ENCODE measurements around the gene RNF157.

RNF157 gene

DNA sequence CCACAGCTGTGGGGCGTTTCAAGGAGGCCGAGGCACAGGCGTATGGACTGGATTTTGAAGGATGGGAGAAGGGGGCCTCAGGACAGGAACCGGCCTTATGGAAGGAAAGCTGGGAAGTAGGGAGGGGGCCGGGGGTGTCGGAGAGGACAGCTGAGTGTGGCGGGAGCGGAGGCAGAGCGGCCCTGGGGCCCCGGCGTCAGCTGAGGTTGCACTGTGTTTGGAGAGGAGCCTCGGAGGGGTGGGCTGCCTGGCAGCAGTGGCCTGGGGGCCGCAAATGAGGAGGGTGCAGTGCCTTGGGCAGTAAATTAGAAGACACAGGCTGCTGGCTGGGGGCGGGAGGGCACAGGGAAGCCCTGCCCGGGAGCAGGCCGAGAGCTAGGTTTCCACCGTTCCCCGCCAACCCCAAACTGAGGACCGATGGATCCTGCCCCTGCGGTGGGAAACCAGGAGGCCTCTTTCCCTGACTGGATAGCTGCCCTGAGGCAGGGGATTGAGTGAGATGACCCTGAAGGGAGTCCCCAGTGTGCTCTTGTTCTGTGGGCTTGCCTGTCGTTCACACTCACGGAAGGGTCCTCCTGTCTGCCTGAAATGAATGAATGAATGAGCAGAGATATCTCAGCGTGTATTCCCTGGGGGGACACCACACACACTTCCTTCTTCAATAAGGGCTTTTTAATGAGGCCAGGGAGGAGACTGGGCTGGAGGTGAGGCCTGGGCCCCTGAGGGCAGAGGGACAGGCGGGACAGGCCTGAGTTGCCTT lies 117.7 kb downstream of the RNF157 start:
- no peak for DNase-seq

- no peak for DNase-seq
Observed at GRCh38 chr17:76121932-76122430, 118.3 kb downstream of the RNF157 start.

DNA sequence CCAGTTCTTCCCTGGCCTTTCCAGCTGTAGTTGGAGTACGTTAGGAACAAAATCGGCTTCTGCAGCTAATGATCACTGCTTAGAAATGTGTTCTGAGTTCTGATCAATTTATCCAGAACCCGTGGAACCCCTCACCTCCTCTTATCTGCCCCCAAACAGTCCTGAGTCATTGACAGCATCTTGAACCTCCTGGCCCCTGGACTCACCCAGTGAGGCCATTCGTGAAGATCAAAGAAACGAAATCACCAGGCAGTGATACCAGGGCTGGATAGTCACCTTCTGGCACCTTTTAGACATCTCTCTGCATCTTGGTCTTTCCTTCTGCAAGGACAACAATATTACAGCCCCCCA lies 119.7 kb downstream of the RNF157 start:
- DNase-seq, result no peak

- no peak for DNase-seq
Observed at GRCh38 chr17:76119409-76120371, 120.6 kb downstream of the RNF157 start.

- DNase-seq, result no peak
Observed at GRCh38 chr17:76115138-76115754, 125.0 kb downstream of the RNF157 start.

DNA sequence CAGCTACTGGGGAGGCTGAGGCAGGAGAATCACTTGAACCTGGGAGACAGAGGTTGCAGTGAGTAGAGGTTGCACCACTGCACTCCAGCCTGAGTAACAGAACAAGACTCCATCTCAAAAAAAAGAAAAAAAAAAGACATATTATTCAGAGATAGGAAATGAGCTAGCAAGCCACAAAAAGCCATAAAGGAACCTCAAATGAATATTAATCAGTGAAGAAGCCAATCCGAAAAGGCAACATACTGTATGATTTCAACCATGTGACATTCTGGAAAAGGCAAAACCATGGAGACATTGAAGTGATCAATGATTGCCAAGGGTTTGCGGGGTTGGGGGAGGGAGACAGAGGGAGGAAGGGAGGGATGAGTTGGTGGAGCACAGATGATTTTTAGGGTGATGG lies 128.3 kb downstream of the RNF157 start:
- DNase-seq, result no peak

DNA sequence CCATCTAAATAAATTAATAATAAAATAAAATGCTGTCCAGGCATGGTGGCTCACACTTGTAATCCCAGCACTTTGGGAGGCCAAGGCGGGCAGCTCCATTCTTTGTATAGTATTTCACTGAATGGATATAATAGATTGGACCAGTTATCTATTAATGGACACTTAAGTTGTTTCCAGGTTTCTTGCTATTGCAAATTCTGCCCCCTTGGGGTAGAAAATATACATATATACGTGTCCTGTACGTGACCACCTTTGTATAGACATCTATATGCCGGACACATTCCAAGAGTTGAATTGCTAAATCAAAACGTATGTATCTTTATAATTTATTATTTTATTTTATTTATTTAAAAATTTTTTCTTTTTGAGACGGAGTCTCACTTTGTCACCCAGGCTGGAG lies 132.8 kb downstream of the RNF157 start:
- no peak for DNase-seq

- no peak for DNase-seq
Observed at GRCh38 chr17:76106703-76107102, 133.6 kb downstream of the RNF157 start.

DNA sequence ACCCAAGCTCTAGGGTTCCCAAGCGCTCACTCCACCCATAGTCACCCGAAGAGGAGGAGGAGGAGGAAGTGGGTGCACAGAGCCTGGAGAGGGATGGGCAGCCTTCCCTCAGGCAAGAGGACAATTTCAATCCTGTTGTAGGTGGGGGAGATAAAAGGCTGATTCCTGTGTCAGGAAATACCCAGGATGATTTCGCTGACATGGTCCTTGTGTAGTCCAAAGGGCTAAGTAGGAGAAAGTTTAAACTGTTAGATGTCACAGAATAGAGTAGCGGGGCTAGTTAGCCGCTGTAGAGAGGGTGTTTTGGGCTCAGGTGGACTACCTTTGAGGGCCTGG lies 135.4 kb downstream of the RNF157 start:
- no peak for DNase-seq

- no peak for DNase-seq
Observed at GRCh38 chr17:76104140-76104895, 136.0 kb downstream of the RNF157 start.

DNA sequence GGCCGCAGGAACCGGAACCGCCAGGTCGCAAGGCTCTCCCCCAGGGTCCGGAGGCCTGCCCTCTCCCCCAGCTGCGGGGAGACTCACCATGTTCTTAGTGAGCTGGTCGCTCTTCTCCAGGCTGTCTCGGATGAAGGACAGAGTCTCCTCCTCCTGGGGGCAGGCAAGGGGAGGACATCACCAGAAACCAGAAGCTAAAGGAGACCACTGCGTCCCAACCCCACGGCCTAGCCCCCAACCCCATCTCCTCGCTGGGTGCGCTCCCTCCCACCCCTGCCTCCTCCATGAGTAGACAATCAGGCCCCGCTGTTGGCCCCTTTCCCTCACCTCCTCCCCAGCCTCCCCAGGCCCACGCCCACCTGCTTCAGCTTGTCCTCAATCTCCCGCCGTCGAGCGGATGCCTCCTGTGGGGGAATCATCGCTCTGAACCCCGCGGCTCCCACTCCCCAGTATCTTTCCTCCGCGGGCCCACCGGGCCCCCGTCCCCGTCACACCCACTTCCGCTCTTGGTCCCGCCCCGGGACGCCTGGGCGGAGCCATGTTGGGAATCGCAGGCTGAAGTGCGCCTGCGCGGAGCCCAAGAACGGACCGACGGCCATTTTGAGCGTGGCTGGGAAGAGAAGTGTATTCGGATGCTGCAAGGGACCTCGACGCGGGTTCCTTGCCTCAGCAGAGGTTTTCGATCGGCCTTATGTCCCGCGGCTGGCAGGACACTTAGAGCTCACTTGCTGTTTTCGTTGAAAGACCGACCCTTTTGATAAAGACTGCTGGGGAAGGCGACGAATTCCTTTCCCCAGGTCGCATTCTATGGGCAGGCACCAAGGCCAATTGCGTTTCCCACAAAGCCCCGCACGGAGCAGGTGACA lies 136.8 kb downstream of the RNF157 start, which contains the start of gene EXOC7:
EXOC7 (minus strand) TSS at position 514 of the 866 bp plus-strand sequence; CDS start at position 419, 95 bp downstream.
- DNase-seq, result peak; percentile 95

DNA sequence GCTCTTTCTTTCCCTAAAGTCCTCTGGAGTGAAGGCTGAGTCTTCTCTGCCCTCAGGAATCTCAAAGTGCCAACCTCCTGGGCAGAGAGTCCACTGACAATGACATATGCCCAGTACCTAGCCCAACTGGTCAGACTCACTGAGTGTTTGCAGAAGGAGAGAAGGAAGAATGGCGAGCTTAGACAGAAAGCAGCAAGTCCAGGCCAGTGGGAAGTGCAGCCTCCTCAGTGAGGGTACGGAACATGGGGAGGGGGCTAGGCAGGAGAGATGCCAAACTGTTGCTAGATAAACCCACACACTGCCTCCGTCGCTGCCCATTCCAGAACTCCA lies 137.4 kb downstream of the RNF157 start:
- no peak for DNase-seq

DNA sequence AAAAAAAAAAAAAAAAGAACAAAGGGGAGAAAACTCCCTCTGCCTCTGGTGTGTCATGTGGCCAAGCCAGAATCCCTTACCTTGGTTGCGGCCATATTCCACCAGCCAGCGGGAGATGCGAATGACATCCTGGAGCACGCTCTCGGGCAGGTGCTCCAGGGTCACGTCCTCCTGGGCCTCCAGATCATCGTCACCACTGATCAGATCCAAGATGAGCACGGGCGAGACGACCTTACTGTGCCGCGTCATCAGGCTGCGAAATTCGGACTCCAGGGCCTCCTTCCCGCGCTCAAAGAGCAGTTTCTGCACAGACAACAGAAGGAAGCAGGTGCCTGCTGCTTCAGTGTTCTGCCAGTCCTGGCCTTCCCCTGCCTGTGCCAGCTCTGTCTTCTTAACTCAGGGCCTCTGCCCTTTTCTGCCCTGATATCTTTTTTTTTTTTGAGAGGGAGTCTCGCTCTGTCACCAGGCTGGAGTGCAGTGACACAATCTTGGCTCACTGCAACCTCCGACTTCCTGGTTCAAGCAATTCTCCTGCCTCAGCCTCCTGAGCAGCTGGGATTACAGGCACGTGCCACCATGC lies 142.5 kb downstream of the RNF157 start:
- DNase-seq, result no peak

DNA sequence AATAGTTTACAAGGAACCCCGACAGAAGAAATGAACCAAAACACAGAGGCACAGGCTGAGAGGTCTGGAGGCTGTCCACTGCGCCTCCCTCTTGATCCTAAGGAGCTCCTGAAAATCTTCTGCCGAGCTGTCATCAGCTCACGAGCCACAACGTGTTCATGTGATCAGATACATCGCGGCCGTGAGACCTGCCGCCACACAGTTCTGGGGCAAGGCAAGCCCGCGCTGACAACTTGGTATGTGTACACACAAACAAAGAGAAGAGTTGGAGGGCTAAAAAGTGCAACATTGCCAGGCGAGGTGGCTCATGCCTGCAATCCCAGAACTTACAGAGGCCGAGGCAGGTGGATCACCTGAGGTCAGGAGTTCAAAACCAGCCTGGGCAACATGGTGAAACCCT lies 144.3 kb downstream of the RNF157 start:
- DNase-seq, result no peak

GRCh38 chr17:76094046-76094445 lies 146.2 kb downstream of the RNF157 start:
- no peak for DNase-seq

DNA sequence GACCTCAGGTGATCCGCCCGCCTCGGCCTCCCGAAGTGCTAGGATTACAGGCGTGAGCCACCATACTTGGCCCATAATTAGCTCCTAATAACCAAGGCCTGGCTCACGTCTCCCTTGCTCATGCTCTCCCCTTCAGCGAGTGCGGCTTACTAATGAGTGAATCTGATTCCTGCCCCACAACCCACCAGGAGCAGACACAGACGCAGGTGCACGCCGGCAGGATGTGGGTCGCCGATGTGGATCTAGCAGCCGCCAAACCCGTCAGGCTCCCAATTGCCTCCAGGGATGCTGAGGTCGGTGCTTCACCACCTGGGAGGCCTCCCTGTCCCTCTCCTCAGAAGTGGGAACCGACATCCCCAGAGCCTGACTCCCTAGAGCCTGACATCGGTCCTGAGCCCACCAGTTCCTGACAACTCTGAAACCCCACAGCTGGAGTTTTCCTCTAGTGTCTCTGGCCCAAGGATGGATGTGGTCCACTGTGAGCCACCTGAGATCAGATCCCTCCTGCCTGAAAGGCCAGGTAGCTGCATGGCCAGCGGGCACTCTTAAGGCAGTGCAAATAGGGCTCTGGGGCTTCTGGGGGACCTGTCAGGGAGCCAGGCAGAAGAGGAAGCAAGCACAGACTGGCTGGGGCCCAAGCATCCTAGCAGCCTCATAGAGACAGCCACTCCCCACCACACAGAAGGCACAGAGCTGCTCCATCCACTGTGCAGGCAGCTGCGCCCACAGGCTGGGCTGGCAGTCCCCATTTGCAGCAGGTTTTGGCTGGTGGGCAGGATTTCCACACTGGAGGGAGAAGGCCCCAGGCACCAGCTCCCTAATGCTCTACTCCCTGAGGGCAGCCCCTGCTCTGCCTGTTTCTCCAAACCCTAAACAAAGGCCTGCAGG lies 147.5 kb downstream of the RNF157 start:
- no peak for DNase-seq

Measured in right forelimb (tissue), 1 donor.